Ishikawa (cell line): ENCODE results near the gene RAB26.

Experiments used
- EGR1 ChIP-seq: IDR thresholded peaks from 2 replicates; pipeline ENCODE4 v1.6.1; 2012
- REST ChIP-seq: IDR thresholded peaks from 2 replicates; pipeline ENCODE4 v1.6.1; 2012; ENCODE audit warnings: low read depth, mild to moderate bottlenecking
- YY1 ChIP-seq: IDR thresholded peaks from 2 replicates; pipeline ENCODE4 v1.6.1; 2012; ENCODE audit warnings: low read depth

GRCh38 chr16:2195322-2196161 is 47.1 kb downstream of the RAB26 start:
- no peak for TF ChIP-seq REST
- TF ChIP-seq YY1 = no peak
- no peak for TF ChIP-seq EGR1
